WTC11 (cell line): ENCODE results near the gene CHKB.

ENCODE experiments used
- ATF2 ChIP-seq: sonication (generic); formaldehyde crosslinking; IDR thresholded peaks from 2 replicates; pipeline ENCODE4 v1.8.1; 2022; ENCODE audit warnings: low read depth, missing genetic modification reagents, borderline replicate concordance
- CREB1 ChIP-seq: sonication (generic); formaldehyde crosslinking; IDR thresholded peaks from 2 replicates; pipeline ENCODE4 v1.8.0; 2023; ENCODE audit warnings: mild to moderate bottlenecking, missing genetic modification reagents
- CTCF ChIP-seq: fragments of 200-600 bp; IDR thresholded peaks from 2 replicates; pipeline ENCODE4 v1.8.0; 2022; ENCODE audit warnings: antibody characterized with exemption
- E2F1 ChIP-seq: sonication (generic); formaldehyde crosslinking; IDR thresholded peaks from 2 replicates; pipeline ENCODE4 v1.8.0; 2022; ENCODE audit warnings: mild to moderate bottlenecking, missing genetic modification reagents
- GABPB1 ChIP-seq: sonication (generic); formaldehyde crosslinking; IDR thresholded peaks from 2 replicates; pipeline ENCODE4 v1.8.1; 2023; ENCODE audit warnings: mild to moderate bottlenecking, missing genetic modification reagents
- NFYB ChIP-seq: sonication (generic); formaldehyde crosslinking; conservative IDR thresholded peaks from 2 replicates; pipeline ENCODE4 v1.8.0; 2022; ENCODE audit warnings: low read depth, missing genetic modification reagents
- NR2C2 ChIP-seq: sonication (generic); formaldehyde crosslinking; IDR thresholded peaks from 2 replicates; pipeline ENCODE4 v1.8.0; 2022; ENCODE audit warnings: mild to moderate bottlenecking, missing genetic modification reagents
- NR3C1 ChIP-seq: sonication (generic); formaldehyde crosslinking; conservative IDR thresholded peaks from 2 replicates; pipeline ENCODE4 v1.8.1; 2023; ENCODE audit warnings: low read depth, mild to moderate bottlenecking, missing genetic modification reagents
- ZMAT4 ChIP-seq: fragments of 250-450 bp; sonication (Bioruptor Pico); IDR thresholded peaks from 2 replicates; pipeline ENCODE4 v1.9.0; 2021; ENCODE audit warnings: mild to moderate bottlenecking
- ZNF138 ChIP-seq: sonication (generic); formaldehyde crosslinking; conservative IDR thresholded peaks from 2 replicates; pipeline ENCODE4 v1.8.1; 2022; ENCODE audit warnings: mild to moderate bottlenecking, moderate library complexity, missing genetic modification reagents
- ZNF263 ChIP-seq: sonication (generic); formaldehyde crosslinking; IDR thresholded peaks from 2 replicates; pipeline ENCODE4 v1.8.1; 2022; ENCODE audit warnings: low read depth, mild to moderate bottlenecking, moderate library complexity, missing genetic modification reagents
- ZNF416 ChIP-seq: fragments of 250-450 bp; sonication (Bioruptor Pico); IDR thresholded peaks from 2 replicates; pipeline ENCODE4 v1.9.0; 2021; ENCODE audit warnings: mild to moderate bottlenecking, inconsistent platforms
- TF ChIP-seq, protein P1 (sequence below): fragments of 250-450 bp; sonication (Bioruptor Pico); IDR thresholded peaks from 2 replicates; pipeline ENCODE4 v1.9.0; 2021; ENCODE audit warnings: moderate library complexity, mild to moderate bottlenecking, inconsistent platforms, borderline replicate concordance

- TF ChIP-seq CTCF: no peak
- no peak for TF ChIP-seq NR3C1
- TF ChIP-seq NFYB: no peak
- TF ChIP-seq ATF2 (CRISPR knock-in tag): no peak
- TF ChIP-seq, protein P1, sequence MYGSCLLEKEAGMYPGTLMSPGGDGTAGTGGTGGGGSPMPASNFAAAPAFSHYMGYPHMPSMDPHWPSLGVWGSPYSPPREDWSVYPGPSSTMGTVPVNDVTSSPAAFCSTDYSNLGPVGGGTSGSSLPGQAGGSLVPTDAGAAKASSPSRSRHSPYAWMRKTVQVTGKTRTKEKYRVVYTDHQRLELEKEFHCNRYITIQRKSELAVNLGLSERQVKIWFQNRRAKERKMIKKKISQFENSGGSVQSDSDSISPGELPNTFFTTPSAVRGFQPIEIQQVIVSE (CRISPR knock-in tag): no peak
- TF ChIP-seq NR2C2 (CRISPR knock-in tag): no peak
- TF ChIP-seq ZMAT4 (CRISPR knock-in tag): no peak
- TF ChIP-seq ZNF138 (CRISPR knock-in tag): no peak
- no peak for TF ChIP-seq GABPB1 (CRISPR knock-in tag)
- no peak for TF ChIP-seq E2F1 (CRISPR knock-in tag)
- TF ChIP-seq ZNF416 (CRISPR knock-in tag): no peak
- TF ChIP-seq CREB1 (CRISPR knock-in tag): no peak
- TF ChIP-seq ZNF263 (CRISPR knock-in tag): no peak
These were observed 21.8 kb upstream of the CHKB start for GRCh38 chr22:50604256-50605001.
